ACHN (cell line): ENCODE measurements around the gene PDZD4.
"Not testable (repeated sequence)": the region's sequence is repeated elsewhere in the genome, so short reads cannot be mapped to it uniquely, and the experiment has no call there.

Experiments used
- DNase-seq: peaks from one replicate; pipeline ENCODE4 v3.0.0-alpha.2; 2015
- in situ Hi-C: cut with HindIII; loops from 2 replicates; pipeline ENCODE4 v1.10.0; 2017; ENCODE audit warnings: low sequenced_read_pairs, low pct_ligation_motif_present, low pct_unique_long_range_greater_than_20kb

PDZD4 gene

GRCh38 chrX:153820601-153821000, 9.7 kb downstream of the PDZD4 start:
- in situ Hi-C loops, result no loop called here
- no peak for DNase-seq

DNA sequence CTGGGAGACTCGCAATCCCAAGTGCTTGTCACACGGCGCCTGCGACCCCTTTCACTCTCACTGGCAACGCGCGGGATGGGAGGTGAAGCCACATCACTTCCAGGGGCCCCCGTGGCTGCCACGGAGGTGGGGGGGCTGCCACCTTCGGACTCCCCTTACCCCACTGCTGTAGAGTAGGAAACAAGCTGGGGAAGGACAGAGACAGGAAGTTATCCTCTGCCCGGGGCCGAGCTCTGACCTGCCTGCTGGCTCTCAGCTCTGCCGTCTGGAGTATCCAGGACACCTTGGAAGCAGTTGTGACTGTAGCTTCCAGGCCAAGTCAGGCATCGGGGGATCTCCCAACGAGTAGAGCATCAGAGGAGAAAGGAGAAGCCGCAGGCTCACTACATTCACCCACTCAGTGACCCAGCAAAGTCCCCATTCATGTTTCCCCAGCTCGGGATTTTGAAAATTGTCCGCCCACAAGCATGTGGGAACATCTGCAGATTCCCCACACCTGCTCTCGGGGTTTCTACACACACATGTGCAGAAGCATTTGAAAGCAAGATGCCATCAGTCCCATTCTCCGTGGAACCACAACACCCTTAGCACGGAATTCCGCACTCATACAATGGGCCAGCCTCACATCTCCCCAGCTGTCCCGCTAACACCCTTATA, 10.8 kb downstream of the PDZD4 start:
- in situ Hi-C loops, result no loop called here

GRCh38 chrX:153818571-153819383, 11.6 kb downstream of the PDZD4 start:
- in situ Hi-C loops, result no loop called here
- DNase-seq, result peak; percentile 2

More for the DNA sequence above, 10.8 kb downstream of the PDZD4 start:
- DNase-seq, result no peak

DNA sequence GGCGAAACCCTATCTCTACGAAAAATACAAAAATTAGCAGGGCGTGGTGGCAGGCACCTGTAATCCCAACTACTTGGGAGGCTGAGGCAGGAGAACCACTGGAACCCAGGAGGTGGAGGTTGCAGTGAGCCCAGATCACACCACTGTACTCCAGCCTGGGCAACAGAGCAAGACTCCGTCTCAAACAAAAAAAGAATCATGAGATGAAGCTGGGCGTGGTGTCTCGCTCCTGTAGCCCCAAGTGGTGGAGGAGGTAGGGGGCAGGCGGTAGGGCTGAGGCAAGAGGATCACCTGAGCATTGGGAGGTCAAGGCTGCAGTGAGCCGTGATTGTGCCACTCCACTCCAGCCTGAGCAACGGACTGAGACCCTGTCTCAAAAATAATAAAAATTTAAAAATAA, 12.3 kb downstream of the PDZD4 start:
- in situ Hi-C loops, result not testable (repeated sequence)

GRCh38 chrX:153816831-153817690, 13.3 kb downstream of the PDZD4 start:
- in situ Hi-C loops, result no loop called here
- DNase-seq, result no peak

More for the DNA sequence above, 12.3 kb downstream of the PDZD4 start:
- DNase-seq, result not testable (repeated sequence)

- in situ Hi-C loops, result no loop called here
- DNase-seq, result no peak
Observed at GRCh38 chrX:153814591-153815315, 15.6 kb downstream of the PDZD4 start.

- DNase-seq, result no peak
- in situ Hi-C loops, result no loop called here
Observed at GRCh38 chrX:153813161-153813560, 17.2 kb downstream of the PDZD4 start.

GRCh38 chrX:153812220-153812619, 18.1 kb downstream of the PDZD4 start:
- in situ Hi-C loops, result no loop called here
- no peak for DNase-seq

- in situ Hi-C loops, result no loop called here
- DNase-seq, result no peak
Observed at GRCh38 chrX:153807976-153808375, 22.4 kb downstream of the PDZD4 start.

GRCh38 chrX:153806999-153807575, 23.3 kb downstream of the PDZD4 start:
- DNase-seq, result no peak
- in situ Hi-C loops, result no loop called here

DNA sequence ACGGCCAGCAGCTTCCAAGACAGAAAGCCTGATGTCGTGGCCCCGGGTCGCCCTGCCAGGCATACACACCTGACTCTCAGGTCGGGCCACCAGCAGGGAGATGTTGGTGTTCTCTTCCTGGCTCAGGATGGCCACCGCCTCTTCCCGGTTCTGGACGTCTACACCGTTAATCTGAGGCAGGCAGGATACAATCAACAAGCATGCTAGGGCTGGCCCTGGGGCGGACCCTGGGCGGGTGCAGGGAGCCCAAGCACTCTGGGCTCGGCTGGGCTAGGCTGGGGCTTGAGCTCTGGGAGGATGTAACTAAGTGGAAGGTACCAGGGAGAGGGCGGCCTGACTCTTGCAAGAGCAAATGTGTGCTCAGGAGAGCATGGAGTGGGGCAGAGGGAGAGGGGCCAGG, 24.9 kb downstream of the PDZD4 start:
- DNase-seq, result no peak
- in situ Hi-C loops, result no loop called here

DNA sequence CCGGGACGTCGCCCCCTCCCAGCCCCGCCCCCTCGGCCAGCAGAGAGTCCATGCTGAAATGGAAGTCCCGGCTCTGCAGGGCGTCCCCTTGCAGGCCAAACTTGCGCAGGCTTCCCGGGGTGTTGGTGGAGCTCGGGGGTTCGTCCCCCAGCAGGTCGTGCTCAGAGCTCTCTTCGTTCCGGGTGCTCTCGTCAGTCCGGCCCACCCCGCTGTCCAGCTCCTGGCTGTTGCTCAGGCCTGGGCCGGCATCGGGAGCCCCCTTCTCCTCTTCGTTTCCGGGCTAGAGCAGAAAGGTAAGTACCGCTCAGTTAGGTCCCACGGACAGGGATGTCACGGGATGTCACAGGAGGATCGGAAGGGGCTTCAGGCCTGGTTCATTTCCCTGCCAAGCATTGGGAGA, 25.7 kb downstream of the PDZD4 start:
- DNase-seq, result no peak
- in situ Hi-C loops, result no loop called here

DNA sequence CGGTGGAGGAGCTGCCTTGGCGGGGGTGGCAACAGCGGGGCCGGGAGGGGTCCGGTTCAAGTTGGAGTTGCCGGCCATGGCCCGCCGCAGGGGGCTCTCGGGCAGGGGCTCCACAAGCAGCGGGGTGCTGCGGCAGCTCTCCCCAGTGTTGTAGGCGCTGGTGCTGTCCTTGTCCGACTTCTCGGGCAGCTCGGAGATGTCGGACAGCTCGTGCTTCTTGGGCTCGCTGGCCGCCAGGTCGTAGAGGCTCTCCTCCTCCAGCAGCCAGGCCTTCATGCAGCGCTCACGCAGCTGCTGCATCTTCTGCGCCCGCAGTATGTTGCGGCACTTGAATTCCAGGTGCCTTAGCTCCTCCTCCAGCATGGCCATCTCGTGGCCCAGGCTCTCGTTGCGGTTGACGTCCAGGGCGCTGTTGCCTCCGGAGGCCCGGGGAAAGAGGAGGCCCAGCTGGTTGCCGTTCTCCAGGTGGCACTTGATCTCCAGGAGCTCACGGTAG, 26.2 kb downstream of the PDZD4 start:
- in situ Hi-C loops, result no loop called here

DNA sequence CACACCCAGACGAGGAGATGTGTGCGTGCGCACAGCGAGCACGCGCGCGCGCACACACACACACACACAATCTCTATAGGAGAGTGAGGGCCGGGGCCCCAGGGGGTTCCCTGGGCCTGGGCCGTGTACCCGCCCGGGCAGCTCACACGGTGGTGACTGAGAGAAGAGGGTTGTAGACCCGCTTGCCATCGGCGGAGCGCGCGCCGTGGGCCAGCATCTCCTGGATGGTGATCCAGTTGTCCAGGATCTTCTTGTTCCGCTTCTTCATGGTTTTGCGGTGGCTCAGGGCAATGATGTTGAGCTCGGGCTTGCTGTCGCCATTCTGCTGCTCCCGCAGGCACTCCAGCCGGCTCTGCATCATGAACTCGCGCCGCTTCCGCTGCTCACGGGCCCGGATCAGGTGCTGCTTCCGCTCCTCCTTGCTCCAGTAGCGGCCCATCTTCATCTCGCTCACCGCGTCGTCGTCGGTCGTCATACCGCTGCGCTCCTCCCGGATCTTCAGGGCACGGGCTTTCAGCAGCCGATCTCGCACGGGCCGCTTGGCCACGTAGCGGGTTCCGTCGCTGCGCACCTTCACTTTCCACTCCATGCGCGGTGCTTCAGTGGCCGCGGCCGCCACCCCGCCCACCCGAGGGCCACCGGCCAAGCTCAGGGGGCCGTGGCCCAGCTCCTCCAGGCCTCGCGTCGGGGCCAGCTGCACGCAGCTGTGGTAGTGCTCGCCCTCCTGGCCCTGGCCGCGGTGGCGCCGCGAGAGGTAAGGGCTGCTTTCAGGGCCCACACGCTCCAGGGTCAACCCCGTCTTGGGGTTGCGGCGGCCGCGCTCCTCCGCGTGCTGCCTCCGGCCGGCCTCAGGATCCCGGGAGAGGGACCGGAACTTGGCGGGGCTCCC, 26.9 kb downstream of the PDZD4 start:
- in situ Hi-C loops, result no loop called here

More for the DNA sequence above, 26.2 kb downstream of the PDZD4 start:
- no peak for DNase-seq

DNA sequence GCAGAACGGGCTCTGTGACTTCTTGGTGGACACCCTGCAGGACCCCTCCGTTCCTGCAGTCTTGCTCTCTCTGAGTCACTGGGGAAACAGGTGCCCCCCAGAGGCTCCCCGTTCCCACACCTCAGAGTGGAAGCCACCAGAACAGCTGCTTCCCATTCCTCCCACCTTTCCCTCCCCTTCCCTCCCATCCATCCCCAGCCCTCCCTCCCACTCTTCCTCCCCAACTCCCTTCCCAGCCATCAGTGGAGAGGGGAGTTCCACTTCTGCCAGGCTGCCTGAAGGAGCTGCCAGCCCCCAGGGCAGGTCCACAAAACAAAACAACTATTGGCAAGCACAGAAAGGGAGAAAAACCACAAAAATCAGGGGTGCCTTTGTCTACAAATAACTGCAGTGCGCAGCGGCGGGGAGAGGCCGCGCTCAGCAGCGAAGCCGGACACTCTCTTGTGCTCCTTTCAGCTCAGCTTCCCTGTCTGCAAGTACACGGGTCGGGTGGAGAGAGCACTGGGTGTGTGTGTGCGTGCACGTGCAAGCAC, 27.8 kb downstream of the PDZD4 start:
- in situ Hi-C loops, result no loop called here
- no peak for DNase-seq

More for the DNA sequence above, 26.9 kb downstream of the PDZD4 start:
- no peak for DNase-seq

GRCh38 chrX:153801669-153802068, 28.7 kb downstream of the PDZD4 start:
- DNase-seq, result no peak
- in situ Hi-C loops, result no loop called here

DNA sequence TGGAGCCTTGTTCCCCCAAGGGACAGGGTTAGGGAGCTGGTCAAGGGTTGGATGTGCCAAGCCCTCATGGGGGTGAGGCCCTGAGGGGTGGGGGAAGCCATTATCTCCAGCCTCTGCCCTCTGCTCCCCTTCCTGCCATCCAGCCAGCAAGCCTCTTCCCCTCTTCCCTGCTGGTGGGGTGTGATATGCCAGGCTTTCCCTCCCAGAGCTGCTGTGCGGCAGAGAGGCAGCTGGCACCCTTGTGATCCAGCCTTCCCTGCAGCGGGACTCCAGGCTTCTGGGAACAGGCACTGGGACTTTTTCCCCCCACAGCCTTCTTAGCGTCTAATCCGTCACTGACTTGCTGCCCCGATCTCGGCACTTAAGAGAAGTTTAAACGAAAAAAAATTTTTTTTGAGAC, 29.6 kb downstream of the PDZD4 start:
- in situ Hi-C loops, result no loop called here
- DNase-seq, result no peak
